Measurements from ENCODE around the gene KRT10.

KRT10 gene

GRCh38 chr17:40809721-40810421, 12.5 kb downstream of the KRT10 start:
- DNase-seq (ENCODE audit: low read depth in 1 of 2, low spot score in 1 of 2) = no peak

DNA sequence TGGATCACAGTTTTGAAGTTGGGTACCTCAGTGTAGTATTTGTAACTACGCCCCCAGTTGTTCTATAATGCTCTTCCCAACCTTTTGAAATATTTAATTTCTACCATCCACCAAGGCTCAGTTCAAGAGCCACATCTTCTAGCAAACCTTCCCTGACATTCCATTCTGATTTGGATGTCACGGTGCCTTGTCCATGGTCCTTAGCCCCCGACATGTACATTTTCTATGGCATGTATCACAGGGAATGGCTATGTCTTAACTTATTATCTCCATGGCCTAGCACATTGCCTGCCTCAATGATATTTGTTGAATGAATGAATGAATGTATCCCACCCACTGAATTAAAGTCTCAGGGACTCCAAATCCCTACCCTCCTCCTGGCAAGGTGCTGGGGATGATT, 16.3 kb downstream of the KRT10 start:
- no peak for DNase-seq (ENCODE audit: low read depth in 1 of 2, low spot score in 1 of 2)

DNA sequence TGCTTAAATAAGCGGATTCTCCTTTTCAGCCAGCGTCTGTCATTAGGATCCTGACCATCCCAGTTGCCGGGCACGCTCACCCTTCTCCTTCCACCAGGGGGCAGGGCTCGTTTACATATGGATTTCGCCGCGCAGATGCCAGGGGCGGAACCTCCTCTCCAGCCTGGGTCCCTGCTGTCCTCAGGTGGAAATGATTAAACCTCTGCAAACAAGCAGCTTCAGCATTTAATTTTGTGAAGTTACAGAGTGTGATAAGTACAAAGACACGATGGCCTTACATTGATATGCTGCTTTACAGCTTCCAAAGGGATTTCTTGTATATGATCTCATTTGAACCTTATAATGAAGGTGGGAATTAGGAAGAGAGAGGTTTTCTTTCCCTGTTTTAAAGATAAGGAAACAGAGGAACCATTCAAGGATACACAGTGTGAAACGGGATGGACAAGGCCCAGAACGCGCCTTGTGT, 18.8 kb downstream of the KRT10 start:
- peak; percentile 35 to 63 for DNase-seq (ENCODE audit: low read depth in 1 of 2, low spot score in 1 of 2)

DNA sequence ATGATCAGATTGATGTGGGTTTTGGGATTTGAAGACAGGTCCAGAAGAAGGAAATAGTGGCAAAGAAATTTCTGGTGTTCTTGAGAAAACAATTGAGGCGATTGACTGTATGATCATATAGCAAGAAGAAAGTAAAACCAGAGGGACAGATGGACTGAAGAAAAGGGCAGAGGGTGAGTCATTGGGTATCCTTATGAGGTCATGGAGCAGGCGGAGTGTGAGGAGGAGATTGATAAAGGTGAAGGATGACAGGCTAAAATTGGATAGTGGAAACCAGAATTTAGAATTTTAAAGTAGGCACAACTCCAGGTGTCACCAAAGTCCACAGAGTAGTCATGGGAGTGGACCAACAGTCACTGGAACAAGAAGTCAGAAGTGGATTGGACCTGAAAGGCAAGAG, 21.3 kb downstream of the KRT10 start:
- DNase-seq (ENCODE audit: low read depth in 1 of 2, low spot score in 1 of 2) = no peak

- DNase-seq (ENCODE audit: low read depth in 1 of 2, low spot score in 1 of 2) = no peak
Measured at GRCh38 chr17:40800381-40800780, 22.0 kb downstream of the KRT10 start.

GRCh38 chr17:40799859-40800258, 22.6 kb downstream of the KRT10 start, which contains the start of gene KRT28:
TSS of gene KRT28 (minus strand) at chr17:40799959. CDS start at chr17:40799893, 66 bp downstream.
- no peak for DNase-seq (ENCODE audit: low read depth in 1 of 2, low spot score in 1 of 2)

DNA sequence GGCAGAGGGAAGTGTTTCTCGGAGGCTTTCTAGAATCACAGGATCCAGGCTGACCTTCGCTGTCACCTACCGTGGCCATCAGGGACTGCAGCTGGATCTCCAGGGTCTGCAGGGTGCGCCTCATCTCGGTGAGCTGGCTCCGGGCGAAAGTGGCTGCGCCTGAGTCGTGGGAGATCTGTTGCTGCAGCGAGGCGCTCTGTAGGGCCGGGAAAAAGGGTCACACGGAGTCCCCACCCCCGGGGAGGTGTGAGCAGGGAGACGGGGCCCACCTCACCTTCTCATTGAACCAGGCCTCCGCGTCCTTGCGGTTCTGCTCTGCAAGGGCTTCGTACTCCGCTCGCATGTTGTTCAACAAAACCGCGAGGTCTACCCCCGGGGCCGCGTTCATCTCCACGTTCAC, 25.6 kb downstream of the KRT10 start:
- no peak for DNase-seq (ENCODE audit: low read depth in 1 of 2, low spot score in 1 of 2)

DNA sequence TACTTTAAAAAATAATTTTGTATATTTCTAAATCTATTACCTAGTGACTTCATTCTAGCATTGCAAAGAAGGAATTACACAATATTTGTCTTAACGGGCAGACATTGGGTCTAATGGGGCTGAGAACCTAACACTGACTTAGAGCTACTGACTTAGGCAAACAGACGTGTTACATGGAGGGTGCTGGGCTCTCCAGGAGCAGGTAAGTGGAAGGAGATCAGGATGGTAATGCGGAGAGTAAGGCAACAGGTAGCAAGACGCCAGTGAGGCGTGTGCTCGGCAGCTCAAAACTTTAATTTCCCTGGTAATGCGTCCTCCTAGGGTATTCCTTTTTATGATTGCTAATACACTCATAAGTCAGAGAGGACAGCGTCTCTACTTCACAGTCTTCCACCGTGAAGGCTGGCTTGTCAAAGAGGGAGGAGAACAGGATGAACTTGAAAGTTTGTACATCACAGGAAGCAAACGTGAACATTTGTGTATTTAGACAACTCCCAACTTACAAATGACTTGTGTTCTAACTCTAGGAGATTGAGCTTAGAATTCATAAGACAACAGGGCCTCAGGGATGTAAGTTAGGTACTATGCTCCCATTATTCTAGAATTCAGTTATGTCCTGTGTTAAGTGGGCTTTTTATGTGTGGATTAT, 27.3 kb downstream of the KRT10 start:
- no peak for DNase-seq (ENCODE audit: low read depth in 1 of 2, low spot score in 1 of 2)

DNA sequence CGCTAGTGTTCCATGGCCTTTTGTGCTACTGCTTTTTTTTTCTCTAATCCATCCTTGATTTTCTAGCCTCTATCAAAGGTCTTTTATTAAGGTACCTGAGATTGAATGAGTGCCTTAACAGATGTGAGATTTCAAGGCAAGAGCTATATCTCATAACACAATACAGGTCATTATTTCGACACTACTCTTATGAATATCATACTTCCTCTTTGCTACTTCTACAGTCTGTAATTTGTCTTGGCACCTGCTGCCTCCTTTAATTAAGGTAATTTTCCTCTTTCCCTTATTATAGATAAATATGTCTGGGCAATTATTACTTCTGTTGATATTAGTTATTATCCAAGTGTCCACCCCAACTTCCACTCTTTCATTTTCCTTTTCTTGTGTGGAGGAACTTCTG, 27.9 kb downstream of the KRT10 start:
- DNase-seq (ENCODE audit: low read depth in 1 of 2, low spot score in 1 of 2) = no peak

- no peak for DNase-seq (ENCODE audit: low read depth in 1 of 2, low spot score in 1 of 2)
Measured at GRCh38 chr17:40793832-40794231, 28.6 kb downstream of the KRT10 start.

GRCh38 chr17:40791787-40792436, 30.5 kb downstream of the KRT10 start:
- no peak for DNase-seq (ENCODE audit: low read depth in 1 of 2, low spot score in 1 of 2)

DNA sequence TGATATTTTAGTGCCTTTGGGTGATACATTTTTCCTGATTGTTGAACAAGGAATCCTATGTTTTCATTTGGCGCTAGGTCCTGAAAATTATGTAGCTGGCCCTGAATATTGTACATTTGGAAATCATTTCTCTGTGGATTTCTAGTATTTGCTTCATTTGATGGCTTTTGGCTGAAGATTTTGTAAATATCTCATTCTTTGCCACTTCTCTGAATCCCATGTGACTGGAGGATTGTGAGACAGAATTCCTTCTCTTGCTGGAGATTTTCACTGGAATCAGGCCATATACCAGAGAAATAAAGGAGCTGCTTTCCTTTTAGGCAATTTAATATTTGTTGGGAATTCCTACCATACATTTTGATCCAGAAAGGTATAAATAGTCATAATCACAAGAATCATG, 31.3 kb downstream of the KRT10 start:
- no peak for DNase-seq (ENCODE audit: low read depth in 1 of 2, low spot score in 1 of 2)

DNA sequence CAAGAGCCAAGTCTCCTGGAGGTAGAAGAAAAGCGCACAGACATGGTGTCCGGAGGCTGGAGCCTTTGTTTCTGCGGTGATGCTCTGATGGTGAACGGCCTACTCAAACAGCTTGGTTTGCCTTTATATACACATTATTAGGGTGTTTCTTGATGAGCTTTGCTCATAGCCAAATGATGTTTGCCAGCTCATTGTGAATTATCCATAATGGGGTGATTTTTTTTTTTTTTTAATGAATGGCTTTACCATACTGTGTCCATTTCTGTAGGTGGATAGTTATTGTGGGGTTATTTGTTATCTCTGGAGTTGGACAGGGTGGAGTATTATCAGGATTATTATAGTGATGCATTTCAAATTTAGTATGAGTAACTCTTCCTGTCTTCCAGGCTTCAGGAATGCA, 40.0 kb downstream of the KRT10 start, which contains the start of gene KRT27:
Gene KRT27 (minus strand): TSS at position 101 of the 400 bp plus-strand sequence. CDS start 57 bp downstream, at position 44.
- DNase-seq (ENCODE audit: low read depth in 1 of 2, low spot score in 1 of 2) = no peak

- peak in 1 of 2 donors; percentile 5 for DNase-seq (ENCODE audit: low read depth in 1 of 2, low spot score in 1 of 2)
Measured at GRCh38 chr17:40779181-40779909, 43.1 kb downstream of the KRT10 start.

DNA sequence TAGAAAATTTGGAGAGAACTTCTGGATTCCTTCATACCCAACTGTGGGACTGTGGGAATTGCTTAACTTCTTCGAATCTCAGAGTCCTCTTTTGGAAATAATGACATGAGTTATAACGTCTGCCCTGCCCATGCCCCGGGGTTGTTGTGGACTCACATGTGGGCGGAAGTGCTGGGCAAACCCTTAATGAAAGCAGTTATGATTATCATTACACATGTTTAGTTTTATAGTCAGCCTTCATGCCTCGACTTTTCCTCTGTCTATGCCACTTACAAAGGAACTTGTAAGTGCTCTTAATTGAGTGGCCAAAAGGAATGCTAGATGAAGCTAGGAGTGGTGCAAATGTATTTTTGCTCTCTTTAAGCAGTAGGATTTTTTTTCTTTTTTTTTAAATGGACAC, 44.0 kb downstream of the KRT10 start:
- no peak for DNase-seq (ENCODE audit: low read depth in 1 of 2, low spot score in 1 of 2)

GRCh38 chr17:40777971-40778370, 44.4 kb downstream of the KRT10 start:
- no peak for DNase-seq (ENCODE audit: low read depth in 1 of 2, low spot score in 1 of 2)

DNA sequence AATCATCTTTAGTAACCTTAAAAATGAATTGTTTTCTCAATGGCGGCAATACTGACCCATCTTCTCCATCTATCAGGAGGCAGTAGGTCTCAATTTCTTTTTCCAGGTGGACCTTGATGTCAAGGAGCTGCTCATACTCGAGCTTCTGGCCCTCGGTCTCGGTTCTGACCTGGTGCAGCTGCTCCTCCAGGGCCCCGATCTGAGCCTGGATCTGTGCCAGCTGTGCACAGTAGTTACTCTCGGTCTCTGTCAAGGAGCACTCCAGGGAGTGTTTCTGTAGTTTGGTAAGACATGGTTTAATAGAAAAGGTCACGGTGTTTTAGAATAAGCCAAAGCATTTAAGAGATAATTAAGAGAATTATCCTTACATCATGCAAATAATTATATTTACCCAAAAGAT, 45.0 kb downstream of the KRT10 start:
- DNase-seq (ENCODE audit: low read depth in 1 of 2, low spot score in 1 of 2) = no peak

DNA sequence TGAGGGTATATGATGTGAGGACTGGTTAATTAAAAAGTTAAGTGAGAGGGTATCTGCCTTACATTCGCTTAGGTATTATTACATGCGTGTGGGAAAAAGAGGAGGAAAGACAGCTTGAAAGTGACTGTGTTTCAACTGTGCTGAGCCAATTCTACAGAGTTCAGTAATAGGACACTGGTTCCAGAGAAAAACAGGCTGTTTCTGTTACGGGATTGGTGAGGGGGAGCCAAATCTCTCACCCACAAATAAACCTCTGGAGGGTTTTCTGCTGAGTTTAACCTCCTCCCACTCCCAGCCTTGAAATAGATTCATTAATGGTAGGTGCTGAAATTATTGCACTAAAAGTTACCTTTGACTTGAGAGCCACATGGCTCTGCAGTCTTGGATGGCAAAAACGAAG, 46.5 kb downstream of the KRT10 start:
- DNase-seq (ENCODE audit: low read depth in 1 of 2, low spot score in 1 of 2) = no peak

- no peak for DNase-seq (ENCODE audit: low read depth in 1 of 2, low spot score in 1 of 2)
Measured at GRCh38 chr17:40772101-40772500, 50.3 kb downstream of the KRT10 start, which contains the start of gene KRT26. TSS of gene KRT26 (minus strand) at chr17:40772201. CDS start at chr17:40772113, 88 bp downstream.
